Lung (tissue), 12 donors: ENCODE results near the gene PER2. TPM values are rescaled to one million over a fixed set of nuclear protein-coding genes. Genes with fewer than 3 reads are reported as not detected.

ENCODE experiments used
- ATAC-seq: fragments of 200-7000 bp; cut with Tn5 transposase; one replicate; pipeline ENCODE4 v1.9.1; 2020; ENCODE audit warnings: moderate number of reproducible peaks; ENCODE audit not compliant: insufficient read depth, low FRiP score
- DNase-seq, 3 donors: peaks; one replicate each; pipeline ENCODE4 v3.0.0-alpha.2; 2013 to 2017
- H3K27ac ChIP-seq, 2 donors: one replicate each; pipeline ENCODE4 v1.5.1; 2013; ENCODE audit warnings: mild to moderate bottlenecking in 2 of 2, moderate library complexity in 2 of 2, control low read depth in 1 of 2, inconsistent platforms in 1 of 2, low read depth in 1 of 2, low read length in 1 of 2
- H3K27me3 ChIP-seq, 3 donors: one replicate each; pipeline ENCODE4 v1.5.1; 2013; ENCODE audit warnings: low read length in 2 of 3; ENCODE audit not compliant: control insufficient read depth in 3 of 3, insufficient read depth in 3 of 3
- H3K36me3 ChIP-seq, 4 donors: one replicate each; pipeline ENCODE4 v1.5.1; 2013; ENCODE audit warnings: low read length in 4 of 4, mild to moderate bottlenecking in 1 of 4, moderate library complexity in 1 of 4; ENCODE audit not compliant: control insufficient read depth in 4 of 4, insufficient read depth in 4 of 4
- H3K4me1 ChIP-seq, 5 donors: one replicate each; pipeline ENCODE4 v1.5.1; 2013; ENCODE audit warnings: low read length in 5 of 5, mild to moderate bottlenecking in 2 of 5, moderate library complexity in 1 of 5; ENCODE audit not compliant: control insufficient read depth in 5 of 5, insufficient read depth in 5 of 5
- H3K4me3 ChIP-seq: one replicate; pipeline ENCODE4 v1.5.1; 2013; ENCODE audit warnings: mild to moderate bottlenecking, control low read depth, moderate library complexity
- H3K9ac ChIP-seq, 2 donors: one replicate each; pipeline ENCODE4 v1.5.1; 2013; ENCODE audit warnings: low read length in 2 of 2, control low read depth in 1 of 2; ENCODE audit not compliant: insufficient read depth in 1 of 2
- H3K9me3 ChIP-seq, 4 donors: one replicate each; pipeline ENCODE4 v1.5.1; 2013; ENCODE audit warnings: low read length in 3 of 4, mild to moderate bottlenecking in 1 of 4, moderate library complexity in 1 of 4; ENCODE audit not compliant: control insufficient read depth in 4 of 4, insufficient read depth in 3 of 4
- WGBS, 2 donors: extraction: QIAGEN DNeasy Blood & Tissue Kit; methylation state at CpG; one replicate each; pipeline ENCODE4 v1.1.7; 2013; 5-methylcytosine and 5-hydroxymethylcytosine counted together
- polyA plus RNA-seq, 2 donors: library from polyadenylated mRNA; stranded (reverse); fragments of 200-250 nt; gene quantifications; one replicate each; pipeline ENCODE4 v1.2.1, GENCODE V29; 2013
- total RNA-seq, 2 donors: library from RNA; depleted of rRNA in 1 of 2; stranded (reverse); fragments of >200 nt in 1 of 2; gene quantifications; one replicate each; pipeline ENCODE4 v1.2.1, GENCODE V29; 2014 to 2021
- TF ChIP-seq, protein P1 (sequence below): IDR thresholded peaks from 2 replicates; pipeline ENCODE4 v1.5.1; 2012; ENCODE audit warnings: mild to moderate bottlenecking; ENCODE audit errors: control extremely low read depth, extremely low read depth
- donor health status: control.
- donor health status: control.
- donor health status: Bipolar disorder and iron deficiency.
- donor health status: healthy.
- donor health status: DM: yes; HTN: yes; CAD: no.

The PER2 gene
- total and polyA plus RNA-seq, 4 donors: 4.1 to 27.1 (median 10.5) TPM

GRCh38 chr2:238254095-238254723 lies 34.2 kb downstream of the PER2 start:
- TF ChIP-seq, protein P1, sequence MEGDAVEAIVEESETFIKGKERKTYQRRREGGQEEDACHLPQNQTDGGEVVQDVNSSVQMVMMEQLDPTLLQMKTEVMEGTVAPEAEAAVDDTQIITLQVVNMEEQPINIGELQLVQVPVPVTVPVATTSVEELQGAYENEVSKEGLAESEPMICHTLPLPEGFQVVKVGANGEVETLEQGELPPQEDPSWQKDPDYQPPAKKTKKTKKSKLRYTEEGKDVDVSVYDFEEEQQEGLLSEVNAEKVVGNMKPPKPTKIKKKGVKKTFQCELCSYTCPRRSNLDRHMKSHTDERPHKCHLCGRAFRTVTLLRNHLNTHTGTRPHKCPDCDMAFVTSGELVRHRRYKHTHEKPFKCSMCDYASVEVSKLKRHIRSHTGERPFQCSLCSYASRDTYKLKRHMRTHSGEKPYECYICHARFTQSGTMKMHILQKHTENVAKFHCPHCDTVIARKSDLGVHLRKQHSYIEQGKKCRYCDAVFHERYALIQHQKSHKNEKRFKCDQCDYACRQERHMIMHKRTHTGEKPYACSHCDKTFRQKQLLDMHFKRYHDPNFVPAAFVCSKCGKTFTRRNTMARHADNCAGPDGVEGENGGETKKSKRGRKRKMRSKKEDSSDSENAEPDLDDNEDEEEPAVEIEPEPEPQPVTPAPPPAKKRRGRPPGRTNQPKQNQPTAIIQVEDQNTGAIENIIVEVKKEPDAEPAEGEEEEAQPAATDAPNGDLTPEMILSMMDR: no peak
- DNase-seq (no peak), ATAC-seq (no peak)
- H3K27me3 ChIP-seq: no peaks in the 10 kb centered on the region
- no peaks in the 10 kb centered on the region for H3K4me1 ChIP-seq
- no peak overlapping the region for H3K27ac ChIP-seq
- WGBS, 2 donors: 73 to 85% methylated on average over 4 of the region's 4 CpGs
- H3K36me3 ChIP-seq: peaks cover 40 to 59% (median 41%) of the 10 kb centered on the region in 4 donors
- no peak overlapping the region for H3K4me3 ChIP-seq
- H3K9me3 ChIP-seq: no peaks in the 10 kb centered on the region
- H3K9ac ChIP-seq: no peak overlapping the region

DNA sequence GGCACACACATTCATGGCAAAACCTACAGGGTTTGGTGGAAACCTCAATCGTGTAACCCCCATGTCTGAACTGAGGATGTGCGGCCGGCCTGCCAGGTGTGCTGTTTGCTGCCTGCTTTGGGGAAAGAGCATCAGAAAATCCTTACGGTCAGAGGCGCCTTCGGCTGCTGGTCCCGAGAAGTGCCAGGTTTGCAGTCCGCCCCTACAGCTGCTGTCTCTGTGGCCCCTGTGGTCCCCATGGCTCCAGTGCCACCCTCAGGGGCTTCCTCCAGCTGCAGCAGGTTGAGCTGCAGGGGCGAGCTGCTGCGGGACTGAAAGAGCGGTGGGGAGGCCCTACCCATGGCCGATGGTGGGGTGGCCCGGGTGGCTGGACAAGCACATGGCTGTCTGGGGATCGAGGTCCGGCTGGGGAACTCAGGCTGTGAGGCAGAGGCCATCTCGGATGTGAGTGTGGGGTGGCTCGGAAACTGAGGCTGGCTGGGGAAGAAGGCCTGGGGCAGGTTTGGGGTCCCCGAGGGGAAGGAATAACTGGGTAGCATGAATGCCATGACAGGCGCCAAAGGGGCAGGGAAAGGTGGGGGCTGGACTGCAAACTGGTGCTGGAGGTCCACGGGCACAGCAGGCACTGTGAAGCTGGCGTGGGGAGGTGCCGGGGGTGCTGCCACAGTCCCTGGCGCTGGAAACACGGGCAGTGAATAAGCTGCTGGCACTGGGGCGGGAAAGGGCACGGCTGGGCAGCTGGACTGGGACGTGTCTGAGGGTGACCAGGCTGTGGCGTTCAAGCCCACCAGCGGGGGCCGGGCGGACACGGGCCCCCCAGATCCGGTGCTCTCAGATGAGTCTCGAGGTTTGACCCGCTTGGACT lies 35.4 kb downstream of the PER2 start:
- TF ChIP-seq, protein P1: no peak
- no peaks in the 10 kb centered on the region for H3K9me3 ChIP-seq
- 96% methylated on average over 35 of the region's 35 CpGs for WGBS, 2 donors
- peaks cover 29 to 54% (median 38%) of the 10 kb centered on the region in 4 donors for H3K36me3 ChIP-seq
- no peak overlapping the region for H3K27ac ChIP-seq
- no peaks in the 10 kb centered on the region for H3K27me3 ChIP-seq
- H3K4me1 ChIP-seq: no peaks in the 10 kb centered on the region
- H3K4me3 ChIP-seq: no peak overlapping the region
- no peak for ATAC-seq
- H3K9ac ChIP-seq: no peak overlapping the region
- DNase-seq: no peak

DNA sequence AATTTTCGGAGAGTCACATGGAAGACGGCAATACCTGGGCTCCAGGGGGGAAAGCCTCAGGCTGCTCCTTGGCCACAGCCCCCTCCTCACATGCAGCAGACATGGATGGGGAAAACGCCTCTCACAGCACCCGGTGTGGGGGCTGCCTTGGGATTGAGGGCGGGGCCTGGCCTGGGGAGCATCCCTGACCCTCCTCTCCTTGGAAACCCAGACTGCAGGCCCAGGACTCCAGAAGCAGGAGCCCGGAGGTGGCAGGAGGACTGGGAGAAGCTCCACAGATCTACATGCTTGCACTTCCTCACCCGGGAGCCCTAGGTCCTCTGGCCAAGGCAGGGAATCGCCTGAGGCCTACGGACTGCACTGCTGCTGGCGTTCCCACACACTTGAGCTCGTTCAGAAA lies 36.4 kb downstream of the PER2 start:
- 90 to 96% methylated on average over 11 of the region's 11 CpGs for WGBS, 2 donors
- ATAC-seq: no peak
- H3K9me3 ChIP-seq: no peaks in the 10 kb centered on the region
- H3K27ac ChIP-seq: no peak overlapping the region
- no peaks in the 10 kb centered on the region for H3K4me1 ChIP-seq
- no peak overlapping the region for H3K4me3 ChIP-seq
- no peak overlapping the region for H3K9ac ChIP-seq
- DNase-seq: no peak
- TF ChIP-seq, protein P1: no peak
- H3K36me3 ChIP-seq: peaks cover 21 to 51% (median 33%) of the 10 kb centered on the region in 4 donors
- no peaks in the 10 kb centered on the region for H3K27me3 ChIP-seq
